CD4-positive, alpha-beta T cell treated with Interferon alpha-2 for 1 hour (primary cell): ENCODE measurements around the gene C14orf93.

Source experiments
- DNase-seq, 2 donors: peaks; one replicate each; pipeline ENCODE4 v3.0.0-alpha.2; 2020 to 2022

Gene C14orf93

GRCh38 chr14:23045419-23046357 is 35.7 kb upstream of the C14orf93 start:
- DNase-seq: no peak

GRCh38 chr14:23044840-23045239 is 34.9 kb upstream of the C14orf93 start:
- DNase-seq: no peak

- no peak for DNase-seq
Measured at GRCh38 chr14:23043754-23044153, 33.8 kb upstream of the C14orf93 start.

DNA sequence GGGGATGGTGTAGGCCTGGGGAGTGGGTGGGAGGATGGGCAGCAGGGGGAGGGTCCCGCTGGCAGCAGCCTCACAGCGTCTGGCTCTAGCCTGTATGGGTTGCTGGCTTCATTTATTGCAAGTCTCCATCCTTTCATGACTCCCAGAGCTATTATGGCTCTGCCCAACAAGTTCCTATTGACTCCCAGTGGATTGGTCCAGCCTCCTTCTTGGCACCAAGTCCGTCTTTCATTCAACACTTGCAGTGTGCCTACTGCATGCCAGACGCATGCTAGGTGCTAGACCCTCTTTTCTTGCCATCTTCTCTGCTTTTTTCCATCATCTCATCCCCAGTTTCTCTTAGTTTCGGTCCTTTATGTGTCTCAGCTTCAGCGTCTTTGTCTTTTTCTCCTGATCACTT is 33.2 kb upstream of the C14orf93 start:
- DNase-seq: no peak

GRCh38 chr14:23042162-23042965 is 32.4 kb upstream of the C14orf93 start, which contains the start of gene PSMB11:
Gene PSMB11 (plus strand): TSS chr14:23042212. CDS start chr14:23042226, 14 bp downstream.
- no peak for DNase-seq

- DNase-seq: no peak
Measured at GRCh38 chr14:23041729-23042128, 31.8 kb upstream of the C14orf93 start.

- no peak for DNase-seq
Measured at GRCh38 chr14:23040100-23040499, 30.2 kb upstream of the C14orf93 start.

- no peak for DNase-seq
Measured at GRCh38 chr14:23035303-23036144, 25.6 kb upstream of the C14orf93 start.

DNA sequence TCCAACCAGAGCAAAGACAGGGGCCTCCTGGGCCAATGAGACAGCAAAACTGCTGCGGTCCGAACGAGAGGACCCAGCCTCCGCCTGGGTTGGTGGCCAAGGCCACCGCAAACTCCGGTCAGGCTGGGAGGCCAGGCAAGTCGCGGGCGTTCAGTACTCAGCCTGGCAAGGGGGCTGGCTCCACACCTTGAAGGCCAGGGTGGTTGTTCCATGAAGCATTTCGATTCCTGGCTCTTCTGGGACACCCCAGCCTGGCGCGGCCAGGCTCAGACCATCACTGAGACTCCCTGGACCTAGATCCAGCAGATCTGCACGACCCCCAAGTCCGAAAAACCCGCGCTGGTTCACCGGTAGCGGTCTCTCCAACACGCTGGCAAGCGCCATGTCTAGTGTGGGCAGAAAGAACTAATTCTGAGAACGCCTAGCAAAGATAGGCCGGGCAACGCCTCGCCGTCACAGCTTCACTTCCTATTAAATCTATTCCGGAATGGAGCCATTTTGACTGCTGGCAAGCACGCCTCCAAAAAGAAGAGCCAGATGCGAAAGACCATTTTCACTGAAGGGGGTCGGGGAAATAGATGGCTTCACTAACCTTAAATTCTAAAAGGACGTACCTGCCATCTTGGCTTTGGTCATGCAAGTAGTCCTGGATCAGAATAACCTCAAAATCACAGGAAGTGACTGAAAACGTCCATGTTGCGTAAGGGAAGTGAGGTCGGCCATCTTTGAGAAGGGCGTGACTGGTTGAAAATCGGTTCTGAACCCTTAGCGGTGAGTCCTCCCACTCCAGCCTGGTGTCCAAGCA is 24.8 kb upstream of the C14orf93 start, which contains the start of gene PSMB5:
Gene PSMB5 (minus strand): TSS at position 403 of the 805 bp plus-strand sequence. CDS start 19 bp downstream, at position 384.
- DNase-seq: peak; percentile 92 to 94

GRCh38 chr14:23033801-23034497 is 24.0 kb upstream of the C14orf93 start:
- DNase-seq: no peak

- no peak for DNase-seq
Measured at GRCh38 chr14:23033251-23033727, 23.3 kb upstream of the C14orf93 start.

DNA sequence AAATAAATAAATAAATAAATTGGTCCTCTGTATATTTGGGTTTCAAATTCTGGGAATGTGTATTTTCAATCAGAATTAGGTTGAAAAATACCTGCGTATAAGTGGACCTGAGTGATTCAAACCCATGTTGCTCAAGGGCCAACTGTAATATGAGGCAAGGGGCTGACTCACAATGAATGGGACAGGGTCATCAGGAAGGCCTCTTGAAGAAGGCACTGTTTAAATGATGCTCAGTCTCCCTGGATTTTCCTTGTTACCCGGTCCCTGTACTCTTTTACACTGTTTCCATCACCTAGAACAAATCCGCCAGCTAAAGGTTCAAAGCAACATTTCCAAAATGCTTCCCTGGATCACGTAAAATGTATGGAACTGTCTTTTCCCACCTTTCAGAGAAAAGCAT is 21.0 kb upstream of the C14orf93 start:
- no peak for DNase-seq

- peak in 1 of 2 donors; percentile 34 for DNase-seq
Measured at GRCh38 chr14:23028799-23029198, 18.9 kb upstream of the C14orf93 start.

- no peak for DNase-seq
Measured at GRCh38 chr14:23025151-23025814, 15.3 kb upstream of the C14orf93 start.

DNA sequence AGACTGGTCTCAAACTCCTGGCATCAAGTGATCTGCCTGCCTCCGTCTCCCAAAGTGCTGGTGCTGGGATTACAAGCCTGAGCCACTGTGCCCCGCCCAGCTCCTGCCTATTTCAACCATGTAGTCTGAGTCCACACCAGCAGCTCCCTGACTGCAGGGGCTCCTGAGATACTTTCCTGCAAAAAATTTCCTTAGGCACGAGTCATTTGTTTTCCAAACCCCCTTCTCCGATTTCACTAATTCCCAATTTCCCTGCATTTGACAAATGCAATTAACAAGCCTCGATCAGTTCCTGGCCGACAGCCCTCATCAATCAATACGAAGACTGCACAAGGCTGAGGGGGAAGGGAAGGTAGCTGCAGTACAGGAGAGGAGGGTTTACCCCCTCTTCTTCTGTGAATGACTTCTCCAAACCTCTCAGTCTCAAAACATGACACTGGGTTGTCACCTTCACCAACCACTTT is 14.7 kb upstream of the C14orf93 start:
- no peak for DNase-seq

DNA sequence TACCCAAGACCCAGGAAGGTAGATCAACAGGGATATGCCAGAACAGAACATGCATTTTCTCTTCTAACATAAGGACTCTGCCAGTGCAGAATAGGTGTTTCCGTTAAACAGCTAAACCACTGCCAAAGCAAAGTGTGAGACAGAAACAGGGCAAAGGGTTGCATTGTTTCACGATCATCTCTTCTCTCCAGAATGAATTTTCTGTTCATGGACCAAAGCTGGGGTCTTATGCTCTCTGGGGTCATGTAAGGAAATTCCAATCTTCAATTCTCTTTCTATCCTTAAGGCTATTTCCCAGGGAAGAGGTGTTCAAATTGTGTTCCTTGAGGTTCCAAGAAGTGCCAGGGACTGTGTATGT is 13.8 kb upstream of the C14orf93 start:
- DNase-seq: no peak

- no peak for DNase-seq
Measured at GRCh38 chr14:23023022-23023794, 13.3 kb upstream of the C14orf93 start.

DNA sequence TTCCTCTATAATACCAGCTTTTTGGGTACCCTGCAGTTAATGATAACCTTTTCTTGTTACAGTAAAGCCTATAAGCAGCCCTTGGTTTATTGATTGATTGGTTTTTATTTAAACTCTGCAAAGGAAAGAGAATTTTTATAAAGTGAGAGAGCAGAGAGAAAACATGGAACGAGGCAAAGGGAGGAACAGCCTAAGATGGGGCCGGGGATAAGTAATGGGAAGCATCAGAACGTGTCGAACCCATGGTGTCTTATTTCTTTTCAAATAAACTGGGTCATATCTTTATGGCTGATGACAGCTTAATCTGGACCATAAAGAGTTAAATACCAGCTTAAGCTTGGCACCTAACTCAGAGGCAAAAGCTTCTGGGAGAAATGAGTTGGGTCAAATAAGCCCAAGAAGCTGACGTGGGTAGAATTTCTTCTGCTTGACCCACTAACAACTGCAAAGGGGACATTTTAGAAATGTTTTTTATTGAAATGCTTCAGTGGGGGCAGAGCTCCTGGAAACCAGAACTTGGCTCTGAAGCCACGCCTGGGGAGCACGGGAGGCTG is 12.0 kb upstream of the C14orf93 start:
- DNase-seq: no peak

DNA sequence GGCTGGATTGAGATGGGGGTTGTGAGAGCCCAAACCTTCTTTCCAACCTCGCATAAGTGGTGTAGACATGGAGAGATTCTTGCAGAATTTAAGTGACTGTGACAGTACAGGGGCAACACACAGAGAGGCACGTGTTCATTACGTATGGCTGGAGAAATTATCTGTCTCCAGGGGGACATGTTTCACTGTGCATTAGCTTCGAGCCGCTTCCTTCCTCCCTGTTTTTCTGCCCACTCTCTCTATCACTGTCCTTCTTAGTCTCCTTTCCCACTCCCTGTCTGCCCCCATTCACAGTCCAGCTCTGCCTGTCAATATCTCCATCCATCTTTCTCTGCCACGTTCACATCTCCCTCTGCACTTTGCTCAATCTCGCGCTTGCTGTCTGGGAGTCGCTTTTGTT is 11.5 kb upstream of the C14orf93 start:
- DNase-seq: no peak
